Measurements from ENCODE around the gene CLIP4.

DNA sequence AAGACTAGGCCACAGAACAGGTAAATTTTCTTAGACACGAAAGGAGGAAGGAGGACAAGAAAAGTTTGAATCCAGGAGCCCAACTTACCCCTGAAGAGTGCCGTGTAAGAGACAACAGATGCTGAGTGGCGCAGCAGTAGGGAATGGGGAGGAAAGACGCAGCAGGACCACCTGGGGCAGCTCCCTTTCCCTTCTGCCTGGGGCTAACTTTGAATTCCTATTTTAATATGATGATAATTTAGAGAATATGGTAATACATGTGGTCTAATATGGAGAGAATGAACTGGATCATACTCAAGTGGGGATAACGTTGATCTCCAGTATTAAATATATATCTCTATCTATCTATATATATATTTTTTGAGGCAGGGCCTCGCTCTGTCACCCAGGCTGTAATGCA, 69.3 kb downstream of the CLIP4 start:
- TF ChIP-seq, protein P1, sequence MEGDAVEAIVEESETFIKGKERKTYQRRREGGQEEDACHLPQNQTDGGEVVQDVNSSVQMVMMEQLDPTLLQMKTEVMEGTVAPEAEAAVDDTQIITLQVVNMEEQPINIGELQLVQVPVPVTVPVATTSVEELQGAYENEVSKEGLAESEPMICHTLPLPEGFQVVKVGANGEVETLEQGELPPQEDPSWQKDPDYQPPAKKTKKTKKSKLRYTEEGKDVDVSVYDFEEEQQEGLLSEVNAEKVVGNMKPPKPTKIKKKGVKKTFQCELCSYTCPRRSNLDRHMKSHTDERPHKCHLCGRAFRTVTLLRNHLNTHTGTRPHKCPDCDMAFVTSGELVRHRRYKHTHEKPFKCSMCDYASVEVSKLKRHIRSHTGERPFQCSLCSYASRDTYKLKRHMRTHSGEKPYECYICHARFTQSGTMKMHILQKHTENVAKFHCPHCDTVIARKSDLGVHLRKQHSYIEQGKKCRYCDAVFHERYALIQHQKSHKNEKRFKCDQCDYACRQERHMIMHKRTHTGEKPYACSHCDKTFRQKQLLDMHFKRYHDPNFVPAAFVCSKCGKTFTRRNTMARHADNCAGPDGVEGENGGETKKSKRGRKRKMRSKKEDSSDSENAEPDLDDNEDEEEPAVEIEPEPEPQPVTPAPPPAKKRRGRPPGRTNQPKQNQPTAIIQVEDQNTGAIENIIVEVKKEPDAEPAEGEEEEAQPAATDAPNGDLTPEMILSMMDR (conservative IDR thresholded peaks at IDR 0.05), result no peak
- TF ChIP-seq EZH2 (IDR thresholded peaks at IDR 0.05; ENCODE audit: low read depth), result no peak

All from PC-9 (cell line).